ENCODE results near the gene TMEM143. TPM values are rescaled to one million over a fixed set of nuclear protein-coding genes. Genes with fewer than 3 reads are reported as not detected.

Gene TMEM143
- total and polyA plus RNA-seq, 4 donors: 3.5 to 14.7 (median 8.4) TPM

DNA sequence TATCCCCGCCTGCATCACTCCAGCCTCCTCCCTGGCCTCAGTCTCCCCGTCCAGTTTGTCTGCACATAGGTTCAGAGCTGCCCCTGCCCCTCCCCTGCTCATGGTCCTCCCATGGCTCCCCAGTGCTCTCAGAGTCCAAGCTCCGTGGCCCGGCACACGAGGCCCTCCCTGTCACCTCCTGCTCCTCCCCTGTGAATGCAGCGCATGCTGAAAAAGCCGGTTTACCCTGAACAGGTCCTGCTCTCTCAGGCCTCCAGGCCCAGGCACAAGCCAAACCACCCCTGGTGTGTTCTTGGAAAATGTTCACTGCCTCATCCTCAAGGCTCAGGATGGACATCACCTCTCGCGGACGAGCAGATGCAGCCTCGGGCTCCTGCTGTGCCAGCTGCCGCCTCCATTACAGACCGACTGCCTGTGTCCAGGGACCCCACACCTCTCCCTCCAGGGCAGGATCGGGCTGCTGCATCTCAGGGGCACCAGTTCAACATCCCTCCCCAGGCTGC lies 25.4 kb downstream of the TMEM143 start:
- Histone ChIP-seq H3K27ac (ENCODE audit: low read depth, low read length) (no peak overlapping the region), H3K4me1 (ENCODE audit: control insufficient read depth, insufficient read depth, low read length) (peaks cover 20% of the 10 kb centered on the region), H3K27me3 (ENCODE audit: control insufficient read depth, insufficient read depth, low read length) (no peaks in the 10 kb centered on the region), H3K36me3 (ENCODE audit: control insufficient read depth, insufficient read depth, low read length) (peaks cover 25% of the 10 kb centered on the region), H3K4me3 (ENCODE audit: low read depth, low read length) (no peak overlapping the region), H3K9me3 (ENCODE audit: control insufficient read depth, insufficient read depth, low read length) (no peaks in the 10 kb centered on the region)
- 74% methylated on average over 13 of the region's 14 CpGs for WGBS (ENCODE audit: insufficient coverage)
- DNase-seq (ENCODE audit: low read depth in 4 of 6, low spot score in 6 of 6): no peak

DNA sequence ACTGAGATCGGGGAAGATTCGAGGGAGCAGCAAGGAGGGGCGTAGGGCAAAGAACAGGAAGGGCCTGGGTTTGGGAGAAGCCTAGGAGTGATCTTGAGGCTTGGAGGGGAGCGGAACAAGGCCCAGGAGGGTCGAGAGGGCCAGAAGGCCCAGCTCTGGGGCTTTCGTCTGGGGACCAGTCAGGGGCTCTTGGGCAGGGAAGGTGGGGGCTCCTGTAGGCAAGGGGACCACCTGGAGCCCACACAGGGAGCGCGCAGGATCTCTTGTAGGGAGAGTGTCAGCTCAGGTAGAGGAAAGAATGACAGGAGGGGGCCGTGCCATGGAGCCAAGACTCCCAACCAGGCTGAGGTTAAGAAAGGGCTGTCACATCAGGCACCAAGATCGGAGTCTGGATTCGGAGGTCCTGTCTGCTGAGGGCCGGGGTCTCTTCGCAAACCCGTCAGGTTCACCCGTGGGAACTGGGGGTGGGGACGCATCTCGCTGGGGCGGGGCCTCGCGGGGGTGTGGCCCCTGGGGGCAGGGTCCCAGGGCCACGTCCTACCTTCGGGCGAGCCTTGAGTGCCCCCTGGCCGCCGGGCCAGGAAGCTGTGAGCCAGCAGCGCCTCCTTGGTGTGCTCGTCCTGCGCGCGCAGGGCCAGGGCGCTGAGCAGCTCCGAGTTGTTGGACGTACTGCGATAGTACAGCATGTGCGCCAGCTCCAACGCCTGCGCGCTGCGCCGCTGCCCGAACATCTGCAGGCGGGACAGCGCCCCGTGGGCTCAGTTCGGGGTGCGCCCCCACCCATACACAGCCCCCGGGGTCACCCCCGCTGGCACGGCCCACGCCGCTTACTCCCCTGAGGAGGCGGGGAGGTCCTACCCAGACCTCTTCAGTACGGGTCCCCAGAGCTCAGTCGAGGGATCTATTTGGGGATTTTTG lies 30.0 kb downstream of the TMEM143 start:
- H3K4me3 ChIP-seq (ENCODE audit: low read depth, low read length): peak overlapping the region; percentile 64
- 8% methylated on average over 48 of the region's 54 CpGs for WGBS (ENCODE audit: insufficient coverage)
- H3K9me3 ChIP-seq (ENCODE audit: control insufficient read depth, insufficient read depth, low read length): no peaks in the 10 kb centered on the region
- peaks cover 33% of the 10 kb centered on the region for H3K4me1 ChIP-seq (ENCODE audit: control insufficient read depth, insufficient read depth, low read length)
- no peaks in the 10 kb centered on the region for H3K27me3 ChIP-seq (ENCODE audit: control insufficient read depth, insufficient read depth, low read length)
- peak overlapping the region; percentile 83 for H3K27ac ChIP-seq (ENCODE audit: low read depth, low read length)
- DNase-seq (ENCODE audit: low read depth in 4 of 6, low spot score in 6 of 6): peak in 2 of 6 donors; percentile 58 to 83
- H3K36me3 ChIP-seq (ENCODE audit: control insufficient read depth, insufficient read depth, low read length): peaks cover 8% of the 10 kb centered on the region

DNA sequence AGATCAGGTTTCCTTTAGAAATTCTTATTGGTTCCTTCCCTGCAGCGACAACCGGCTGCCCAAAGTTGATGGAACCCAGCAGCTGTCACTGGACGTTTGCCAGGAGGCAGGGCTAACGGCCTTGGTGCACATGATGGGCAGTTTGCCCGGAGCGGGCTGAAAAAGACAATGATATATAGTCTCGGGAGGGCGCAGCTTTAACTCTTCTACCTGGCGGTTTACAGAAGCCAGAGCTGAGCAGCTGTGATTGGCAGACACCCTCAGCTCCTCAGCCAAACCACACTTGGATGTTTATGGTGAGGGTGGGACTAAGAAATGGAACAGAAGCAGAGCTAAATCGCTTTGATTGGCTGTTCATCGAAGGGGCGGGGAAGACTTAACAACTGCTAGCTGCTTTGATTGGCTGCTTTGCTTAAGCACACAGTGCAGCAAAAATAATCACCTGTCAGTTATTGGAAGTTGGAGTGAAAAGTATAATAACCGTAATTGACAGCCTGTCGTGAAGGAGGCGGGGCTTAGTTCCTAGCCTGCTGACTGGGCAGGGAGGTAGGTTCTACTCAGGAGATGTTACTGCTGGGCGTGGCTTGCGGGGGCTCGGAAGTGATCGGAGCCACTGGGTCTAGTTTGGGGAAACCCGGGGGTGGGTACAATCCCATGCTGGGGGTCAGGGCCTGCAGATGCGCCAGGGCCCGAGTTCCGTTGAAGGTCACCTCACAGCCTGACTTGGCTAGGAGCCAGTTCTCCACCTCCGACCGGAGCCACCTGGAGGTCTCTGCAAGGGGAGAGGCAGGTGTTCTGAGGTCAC lies 30.9 kb downstream of the TMEM143 start:
- Histone ChIP-seq H3K9me3 (ENCODE audit: control insufficient read depth, insufficient read depth, low read length) (no peaks in the 10 kb centered on the region), H3K4me1 (ENCODE audit: control insufficient read depth, insufficient read depth, low read length) (peaks cover 33% of the 10 kb centered on the region), H3K36me3 (ENCODE audit: control insufficient read depth, insufficient read depth, low read length) (no peaks in the 10 kb centered on the region), H3K27me3 (ENCODE audit: control insufficient read depth, insufficient read depth, low read length) (no peaks in the 10 kb centered on the region), H3K4me3 (ENCODE audit: low read depth, low read length) (peak overlapping the region; percentile 64), H3K27ac (ENCODE audit: low read depth, low read length) (peak overlapping the region; percentile 83)
- 1% methylated on average over 20 of the region's 25 CpGs for WGBS (ENCODE audit: insufficient coverage)
- peak; percentile 82 to 99 (median 90) for DNase-seq (ENCODE audit: low read depth in 4 of 6, low spot score in 6 of 6)

DNA sequence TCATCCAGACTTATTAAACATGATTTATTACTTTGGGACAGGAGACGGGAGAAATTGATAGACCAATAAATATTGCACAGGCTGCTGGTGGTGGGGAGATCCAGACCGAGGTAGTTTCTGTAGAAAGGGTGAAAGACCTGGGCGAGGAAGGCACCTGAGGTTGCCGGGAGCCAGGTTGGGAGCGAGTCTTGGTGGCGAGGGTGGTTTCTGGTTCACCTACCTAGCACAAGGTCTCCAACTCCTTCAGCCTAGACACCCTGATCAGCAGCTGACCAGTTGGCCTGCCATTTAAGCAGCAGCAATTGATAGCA lies 31.4 kb downstream of the TMEM143 start:
- Histone ChIP-seq H3K4me3 (ENCODE audit: low read depth, low read length) (peak overlapping the region; percentile 64), H3K27ac (ENCODE audit: low read depth, low read length) (peak overlapping the region; percentile 83), H3K4me1 (ENCODE audit: control insufficient read depth, insufficient read depth, low read length) (peaks cover 33% of the 10 kb centered on the region), H3K27me3 (ENCODE audit: control insufficient read depth, insufficient read depth, low read length) (no peaks in the 10 kb centered on the region), H3K36me3 (ENCODE audit: control insufficient read depth, insufficient read depth, low read length) (no peaks in the 10 kb centered on the region), H3K9me3 (ENCODE audit: control insufficient read depth, insufficient read depth, low read length) (no peaks in the 10 kb centered on the region)
- no peak for DNase-seq (ENCODE audit: low read depth in 4 of 6, low spot score in 6 of 6)
- WGBS (ENCODE audit: insufficient coverage): 36% methylated on average over 2 of the region's 6 CpGs

DNA sequence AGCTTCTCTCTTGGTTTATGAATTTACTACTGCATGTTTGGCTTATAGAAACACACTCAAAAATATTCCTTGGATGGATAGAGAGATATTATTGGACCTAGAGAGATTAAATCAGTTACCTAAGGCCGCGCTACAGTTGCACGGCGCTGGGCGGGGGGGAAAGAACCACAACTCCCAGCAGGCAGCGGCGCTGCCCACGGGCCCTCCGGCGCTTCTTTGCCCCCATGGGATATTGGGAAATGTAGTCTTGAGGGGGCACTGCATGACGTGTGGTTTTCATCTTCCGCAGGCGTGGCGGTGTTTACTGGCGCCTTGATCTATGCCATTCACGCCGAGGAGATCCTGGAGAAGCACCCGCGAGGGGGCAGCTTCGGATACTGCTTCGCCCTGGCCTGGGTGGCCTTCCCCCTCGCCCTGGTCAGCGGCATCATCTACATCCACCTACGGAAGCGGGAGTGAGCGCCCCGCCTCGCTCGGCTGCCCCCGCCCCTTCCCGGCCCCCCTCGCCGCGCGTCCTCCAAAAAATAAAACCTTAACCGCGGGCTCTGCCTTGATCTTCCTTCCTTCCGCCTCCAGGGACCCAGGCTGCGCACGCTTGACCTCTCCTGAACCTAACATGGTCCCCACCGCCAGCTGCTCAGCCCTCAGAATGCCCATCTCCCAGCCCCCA lies 33.6 kb downstream of the TMEM143 start:
- DNase-seq (ENCODE audit: low read depth in 4 of 6, low spot score in 6 of 6): peak in 5 of 6 donors; percentile 80 to 97 (median 82)
- Histone ChIP-seq H3K4me1 (ENCODE audit: control insufficient read depth, insufficient read depth, low read length) (peaks cover 45% of the 10 kb centered on the region), H3K27me3 (ENCODE audit: control insufficient read depth, insufficient read depth, low read length) (no peaks in the 10 kb centered on the region), H3K4me3 (ENCODE audit: low read depth, low read length) (peak overlapping the region; percentile 80), H3K27ac (ENCODE audit: low read depth, low read length) (peak overlapping the region; percentile 86), H3K36me3 (ENCODE audit: control insufficient read depth, insufficient read depth, low read length) (no peaks in the 10 kb centered on the region), H3K9me3 (ENCODE audit: control insufficient read depth, insufficient read depth, low read length) (no peaks in the 10 kb centered on the region)
- 2% methylated on average over 41 of the region's 41 CpGs for WGBS (ENCODE audit: insufficient coverage)

DNA sequence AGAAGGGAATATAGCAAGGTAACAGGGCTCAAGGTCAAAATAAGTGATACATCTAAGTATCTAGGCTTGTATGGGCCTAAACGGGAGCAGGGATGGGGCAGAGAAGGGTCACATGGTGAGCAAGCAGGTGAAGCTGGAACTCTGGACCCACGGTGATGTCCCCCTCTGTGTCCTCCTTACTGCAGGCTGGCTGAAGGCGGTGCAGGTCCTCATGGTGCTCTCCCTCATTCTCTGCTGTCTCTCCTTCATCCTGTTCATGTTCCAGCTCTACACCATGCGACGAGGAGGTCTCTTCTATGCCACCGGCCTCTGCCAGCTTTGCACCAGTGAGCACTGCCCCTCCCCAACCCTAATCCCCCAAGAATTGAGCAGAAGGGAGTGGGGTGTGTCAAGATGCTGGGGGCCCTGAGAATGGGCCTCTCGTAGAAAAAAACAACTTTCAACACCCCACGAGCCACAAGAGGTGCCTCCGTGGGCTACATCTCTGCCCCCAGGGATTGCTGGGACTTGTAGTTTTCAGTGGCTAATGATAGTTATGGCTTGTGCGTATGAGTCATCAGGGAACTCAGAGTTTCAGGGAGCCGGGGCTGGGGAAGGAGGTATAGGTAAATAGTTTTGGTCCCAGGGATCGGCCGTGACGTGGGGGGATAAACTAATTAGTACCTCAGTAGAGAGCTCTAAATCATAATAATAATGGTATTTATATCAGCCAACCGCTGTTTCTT lies 34.4 kb downstream of the TMEM143 start:
- H3K4me1 ChIP-seq (ENCODE audit: control insufficient read depth, insufficient read depth, low read length): peaks cover 50% of the 10 kb centered on the region
- no peak overlapping the region for H3K4me3 ChIP-seq (ENCODE audit: low read depth, low read length)
- DNase-seq (ENCODE audit: low read depth in 4 of 6, low spot score in 6 of 6): no peak
- H3K36me3 ChIP-seq (ENCODE audit: control insufficient read depth, insufficient read depth, low read length): no peaks in the 10 kb centered on the region
- no peaks in the 10 kb centered on the region for H3K27me3 ChIP-seq (ENCODE audit: control insufficient read depth, insufficient read depth, low read length)
- no peaks in the 10 kb centered on the region for H3K9me3 ChIP-seq (ENCODE audit: control insufficient read depth, insufficient read depth, low read length)
- no peak overlapping the region for H3K27ac ChIP-seq (ENCODE audit: low read depth, low read length)
- 89% methylated on average over 3 of the region's 15 CpGs for WGBS (ENCODE audit: insufficient coverage)

DNA sequence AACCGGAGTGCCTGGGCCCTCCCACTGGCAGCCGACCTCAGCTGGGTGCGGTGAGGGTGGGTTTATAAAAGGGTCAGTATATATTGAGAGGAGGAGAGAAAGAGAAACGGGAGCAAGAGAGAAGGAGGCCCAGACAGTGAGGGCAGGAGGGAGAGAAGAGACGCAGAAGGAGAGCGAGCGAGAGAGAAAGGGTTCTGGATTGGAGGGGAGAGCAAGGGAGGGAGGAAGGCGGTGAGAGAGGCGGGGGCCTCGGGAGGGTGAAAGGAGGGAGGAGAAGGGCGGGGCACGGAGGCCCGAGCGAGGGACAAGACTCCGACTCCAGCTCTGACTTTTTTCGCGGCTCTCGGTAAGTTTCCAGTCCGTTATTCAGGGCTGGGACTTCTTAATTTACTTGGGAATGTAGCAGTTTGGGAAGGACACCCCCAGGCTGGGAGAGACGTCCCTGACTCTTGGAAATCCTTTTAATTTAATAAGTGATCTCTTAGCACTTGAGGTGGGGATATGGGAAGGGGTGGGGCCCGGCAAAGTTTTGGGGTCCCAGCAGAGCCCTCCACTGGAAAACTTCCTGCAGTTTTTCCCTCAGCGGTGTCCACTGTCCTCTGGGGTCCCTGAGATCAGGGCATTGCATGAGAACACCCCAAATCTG lies 38.4 kb downstream of the TMEM143 start, which contains the start of gene EMP3:
Gene EMP3 (plus strand): TSS at position 288 of the 646 bp plus-strand sequence. CDS start 1,293 bp downstream, outside the sequence.
- Histone ChIP-seq H3K9me3 (ENCODE audit: control insufficient read depth, insufficient read depth, low read length) (no peaks in the 10 kb centered on the region), H3K36me3 (ENCODE audit: control insufficient read depth, insufficient read depth, low read length) (no peaks in the 10 kb centered on the region), H3K27me3 (ENCODE audit: control insufficient read depth, insufficient read depth, low read length) (no peaks in the 10 kb centered on the region), H3K27ac (ENCODE audit: low read depth, low read length) (peak within 1 kb of the TSS; percentile 91), H3K4me3 (ENCODE audit: low read depth, low read length) (peak within 1 kb of the TSS; percentile 68), H3K4me1 (ENCODE audit: control insufficient read depth, insufficient read depth, low read length) (peaks cover 47% of the 10 kb centered on the region)
- peak in 2 of 6 donors; percentile 37 to 82 for DNase-seq (ENCODE audit: low read depth in 4 of 6, low spot score in 6 of 6)
- WGBS (ENCODE audit: insufficient coverage): 5% methylated on average over 21 of the region's 22 CpGs

DNA sequence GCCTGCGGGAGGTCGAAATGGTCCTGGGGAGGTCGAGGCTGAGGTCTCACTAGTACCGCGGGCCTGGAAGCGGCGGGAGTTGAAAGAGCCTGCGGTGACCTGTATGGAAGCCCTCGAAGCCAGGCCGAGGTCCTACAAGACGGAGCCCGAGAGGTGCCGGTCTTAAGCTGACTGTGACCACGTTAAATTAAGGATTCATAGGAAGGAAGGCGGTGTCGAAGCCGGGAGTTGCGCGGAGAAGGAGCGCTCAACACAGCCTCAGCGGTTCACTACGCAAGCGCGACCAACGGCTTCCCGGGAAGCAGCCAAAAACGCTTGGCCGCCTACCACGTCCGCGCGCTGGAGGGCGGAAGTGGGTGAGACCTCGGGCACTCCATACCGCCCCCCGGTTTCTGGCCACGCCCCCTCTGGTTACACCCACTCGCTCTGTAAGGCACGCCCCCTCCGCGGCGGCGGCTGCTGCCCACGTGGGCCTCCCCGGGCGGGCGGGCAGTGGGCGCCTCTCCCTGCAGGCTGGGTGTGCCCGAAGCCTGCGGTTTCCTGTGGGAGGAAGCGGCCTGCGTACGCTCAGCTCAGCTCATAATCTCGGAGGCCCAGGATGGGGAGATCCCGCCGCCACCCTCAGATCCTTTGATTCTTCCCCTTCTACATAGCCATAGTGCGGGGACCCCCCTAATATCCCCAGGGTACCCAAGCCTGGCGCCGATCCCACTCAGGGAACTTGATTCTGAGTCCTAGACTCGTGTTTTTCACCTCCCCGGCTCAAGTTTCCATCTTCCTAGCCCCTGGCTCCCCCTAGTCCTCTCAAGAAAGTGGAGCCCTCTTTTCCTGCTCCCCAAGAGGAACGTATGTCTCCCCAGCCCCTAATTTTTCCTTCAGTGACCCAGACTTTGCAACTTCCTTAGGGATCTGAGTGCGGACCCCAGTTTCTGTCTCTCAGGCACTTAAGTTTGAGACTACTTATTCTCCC lies 41.8 kb downstream of the TMEM143 start:
- H3K4me1 ChIP-seq (ENCODE audit: control insufficient read depth, insufficient read depth, low read length): peaks cover 52% of the 10 kb centered on the region

More for the DNA sequence above, 41.8 kb downstream of the TMEM143 start:
- DNase-seq (ENCODE audit: low read depth in 4 of 6, low spot score in 6 of 6): peak; percentile 87 to 98 (median 92)
- Histone ChIP-seq H3K27ac (ENCODE audit: low read depth, low read length) (peak overlapping the region; percentile 97), H3K27me3 (ENCODE audit: control insufficient read depth, insufficient read depth, low read length) (no peaks in the 10 kb centered on the region), H3K36me3 (ENCODE audit: control insufficient read depth, insufficient read depth, low read length) (no peaks in the 10 kb centered on the region), H3K9me3 (ENCODE audit: control insufficient read depth, insufficient read depth, low read length) (no peaks in the 10 kb centered on the region), H3K4me3 (ENCODE audit: low read depth, low read length) (peak overlapping the region; percentile 77)
- WGBS (ENCODE audit: insufficient coverage): 2% methylated on average over 63 of the region's 63 CpGs

Measured in spinal cord (tissue), 10 donors.